NOMO-1 treated with dmso at 0.1 percent for 144 hours (cell line): ENCODE measurements around the gene DOCK11.

Experiments
- DNase-seq: peaks from one replicate; lab custom pipeline; 2025; ENCODE audit not compliant: unreplicated experiment; lab: John Stamatoyannopoulos, UW

The DOCK11 gene

GRCh38 chrX:118499295-118499694 lies 3.7 kb downstream of the DOCK11 start:
- no peak for DNase-seq

GRCh38 chrX:118502161-118502789 lies 6.7 kb downstream of the DOCK11 start:
- DNase-seq: peak; percentile 67

- no peak for DNase-seq
Measured at GRCh38 chrX:118503260-118504041, 7.8 kb downstream of the DOCK11 start.

- DNase-seq: no peak
Measured at GRCh38 chrX:118504581-118504980, 9.0 kb downstream of the DOCK11 start.

GRCh38 chrX:118506805-118507480 lies 11.3 kb downstream of the DOCK11 start:
- no peak for DNase-seq

GRCh38 chrX:118507766-118508165 lies 12.2 kb downstream of the DOCK11 start:
- no peak for DNase-seq

GRCh38 chrX:118508221-118508620 lies 12.6 kb downstream of the DOCK11 start:
- DNase-seq: no peak

- DNase-seq: no peak
Measured at GRCh38 chrX:118508635-118509034, 13.0 kb downstream of the DOCK11 start.

- no peak for DNase-seq
Measured at GRCh38 chrX:118510111-118510510, 14.5 kb downstream of the DOCK11 start.

- no peak for DNase-seq
Measured at GRCh38 chrX:118513120-118513898, 17.7 kb downstream of the DOCK11 start.

- DNase-seq: no peak
Measured at GRCh38 chrX:118519411-118520215, 24.0 kb downstream of the DOCK11 start.

- no peak for DNase-seq
Measured at GRCh38 chrX:118520216-118521206, 24.9 kb downstream of the DOCK11 start.

GRCh38 chrX:118521435-118521834 lies 25.8 kb downstream of the DOCK11 start:
- no peak for DNase-seq

- DNase-seq: no peak
Measured at GRCh38 chrX:118522230-118522926, 26.8 kb downstream of the DOCK11 start.

GRCh38 chrX:118523920-118524319 lies 28.3 kb downstream of the DOCK11 start:
- DNase-seq: no peak

GRCh38 chrX:118524344-118524743 lies 28.7 kb downstream of the DOCK11 start:
- no peak for DNase-seq

GRCh38 chrX:118525174-118525730 lies 29.6 kb downstream of the DOCK11 start:
- DNase-seq: no peak

GRCh38 chrX:118526149-118526548 lies 30.5 kb downstream of the DOCK11 start:
- DNase-seq: no peak
